HepG2 (cell line): ENCODE measurements around the gene CA14. TPM values are rescaled to one million over a fixed set of nuclear protein-coding genes. Genes with fewer than 3 reads are reported as not detected.

Source experiments
- ADNP ChIP-seq: sonication (generic); formaldehyde crosslinking; IDR thresholded peaks from 2 replicates; pipeline ENCODE4 v1.4.0; 2020; ENCODE audit warnings: missing genetic modification reagents
- AKAP8 ChIP-seq: sonication (generic); formaldehyde crosslinking; IDR thresholded peaks from 2 replicates; pipeline ENCODE4 v1.5.1; 2020; ENCODE audit warnings: mild to moderate bottlenecking, missing genetic modification reagents
- BRF2 ChIP-seq: sonication (generic); formaldehyde crosslinking; IDR thresholded peaks from 2 replicates; pipeline ENCODE4 v1.8.1; 2022; ENCODE audit warnings: mild to moderate bottlenecking, missing genetic modification reagents
- CEBPG ChIP-seq: IDR thresholded peaks from 2 replicates; pipeline ENCODE4 v1.6.1; 2016
- HCFC1 ChIP-seq: fragments of 150-350 bp; IDR thresholded peaks from 2 replicates; pipeline ENCODE4 v1.6.1; 2014; ENCODE audit warnings: low read depth, low read length
- KAT8 ChIP-seq: IDR thresholded peaks from 2 replicates; pipeline ENCODE4 v1.6.1; 2016; ENCODE audit warnings: missing genetic modification reagents, missing compliant biosample characterization
- LCORL ChIP-seq, 2 experiments: fragments of 450-650 bp in 1 of 2; sonication (generic) in 1 of 2; formaldehyde crosslinking in 1 of 2; IDR thresholded peaks; 2 replicates each; pipeline versions ENCODE4 v1.5.0 to v1.6.1; 2017 to 2020; ENCODE audit warnings: antibody characterized with exemption in 1 of 2, missing genetic modification reagents in 1 of 2
- POGK ChIP-seq: sonication (generic); formaldehyde crosslinking; conservative IDR thresholded peaks from 2 replicates; pipeline ENCODE4 v1.8.0; 2022; ENCODE audit warnings: mild to moderate bottlenecking, moderate library complexity, missing genetic modification reagents
- ZBTB42 ChIP-seq: sonication (generic); formaldehyde crosslinking; IDR thresholded peaks from 2 replicates; pipeline ENCODE4 v1.5.0; 2020; ENCODE audit warnings: mild to moderate bottlenecking, missing genetic modification reagents
- ZNF280D ChIP-seq: sonication (generic); formaldehyde crosslinking; IDR thresholded peaks from 2 replicates; pipeline ENCODE4 v1.5.1; 2020; ENCODE audit warnings: mild to moderate bottlenecking, missing genetic modification reagents
- ZNF354B ChIP-seq: sonication (generic); formaldehyde crosslinking; IDR thresholded peaks from 2 replicates; pipeline ENCODE4 v1.8.0; 2022; ENCODE audit warnings: mild to moderate bottlenecking, missing genetic modification reagents
- ZNF746 ChIP-seq: sonication (generic); formaldehyde crosslinking; IDR thresholded peaks from 2 replicates; pipeline ENCODE4 v1.8.0; 2022; ENCODE audit warnings: mild to moderate bottlenecking, missing genetic modification reagents
- ZNF770 ChIP-seq: sonication (generic); formaldehyde crosslinking; IDR thresholded peaks from 2 replicates; pipeline ENCODE4 v1.5.0; 2020; ENCODE audit warnings: mild to moderate bottlenecking, missing genetic modification reagents
- ZNF891 ChIP-seq: sonication (generic); formaldehyde crosslinking; IDR thresholded peaks from 2 replicates; pipeline ENCODE4 v1.5.0; 2020; ENCODE audit warnings: mild to moderate bottlenecking, missing genetic modification reagents
- polyA plus RNA-seq, 8 experiments: library from polyadenylated mRNA; depleted of rRNA in 3 of 8; stranded (reverse) in 7 of 8; unstranded in 1 of 8; fragments of >200 nt; fragmentation: Illumina TruSeq in 4 of 8; extraction: Trizol in 4 of 8; gene quantifications; 2 replicates each; pipeline versions ENCODE4 v1.2.1 to v1.2.3, GENCODE V29; 2011 to 2016; ENCODE audit warnings: low read depth in 4 of 8, missing spikeins in 1 of 8, mixed read lengths in 1 of 8; ENCODE audit not compliant: insufficient read depth in 1 of 8
- total RNA-seq, 5 experiments: library from RNA; depleted of rRNA; stranded (reverse); fragments of >200 nt; fragmentation: Illumina TruSeq; extraction: Trizol; gene quantifications; 2 replicates each; pipeline ENCODE4 v1.2.3, GENCODE V29; 2016; ENCODE audit warnings: low read depth in 1 of 5
- TF ChIP-seq, protein P1 (sequence below): sonication (generic); formaldehyde crosslinking; IDR thresholded peaks from 2 replicates; pipeline ENCODE4 v1.5.1; 2020; ENCODE audit warnings: mild to moderate bottlenecking, missing genetic modification reagents, moderate library complexity

Gene CA14
- total and polyA plus RNA-seq, 2 of the 13 experiments (the other 11 are each of a cell fraction or from before 2014, with no cell fraction given), result 2.4 to 8.5 TPM

GRCh38 chr1:150293433-150294253, 36.1 kb downstream of the CA14 start, which contains the start of gene MRPS21 (continued):
- TF ChIP-seq LCORL (IDR thresholded peaks at IDR 0.05), result no peak
- peak; percentile 47; the same call in 1 of the 2 replicates for TF ChIP-seq LCORL (CRISPR knock-in tag; IDR thresholded peaks at IDR 0.05)
- TF ChIP-seq BRF2, result 0 out of 2 replicates have a peak, but pooled peaks have one; percentile 53
- TF ChIP-seq KAT8, result peak; percentile 99
- TF ChIP-seq ZBTB42 (CRISPR knock-in tag), result no peak
- TF ChIP-seq, protein P1, sequence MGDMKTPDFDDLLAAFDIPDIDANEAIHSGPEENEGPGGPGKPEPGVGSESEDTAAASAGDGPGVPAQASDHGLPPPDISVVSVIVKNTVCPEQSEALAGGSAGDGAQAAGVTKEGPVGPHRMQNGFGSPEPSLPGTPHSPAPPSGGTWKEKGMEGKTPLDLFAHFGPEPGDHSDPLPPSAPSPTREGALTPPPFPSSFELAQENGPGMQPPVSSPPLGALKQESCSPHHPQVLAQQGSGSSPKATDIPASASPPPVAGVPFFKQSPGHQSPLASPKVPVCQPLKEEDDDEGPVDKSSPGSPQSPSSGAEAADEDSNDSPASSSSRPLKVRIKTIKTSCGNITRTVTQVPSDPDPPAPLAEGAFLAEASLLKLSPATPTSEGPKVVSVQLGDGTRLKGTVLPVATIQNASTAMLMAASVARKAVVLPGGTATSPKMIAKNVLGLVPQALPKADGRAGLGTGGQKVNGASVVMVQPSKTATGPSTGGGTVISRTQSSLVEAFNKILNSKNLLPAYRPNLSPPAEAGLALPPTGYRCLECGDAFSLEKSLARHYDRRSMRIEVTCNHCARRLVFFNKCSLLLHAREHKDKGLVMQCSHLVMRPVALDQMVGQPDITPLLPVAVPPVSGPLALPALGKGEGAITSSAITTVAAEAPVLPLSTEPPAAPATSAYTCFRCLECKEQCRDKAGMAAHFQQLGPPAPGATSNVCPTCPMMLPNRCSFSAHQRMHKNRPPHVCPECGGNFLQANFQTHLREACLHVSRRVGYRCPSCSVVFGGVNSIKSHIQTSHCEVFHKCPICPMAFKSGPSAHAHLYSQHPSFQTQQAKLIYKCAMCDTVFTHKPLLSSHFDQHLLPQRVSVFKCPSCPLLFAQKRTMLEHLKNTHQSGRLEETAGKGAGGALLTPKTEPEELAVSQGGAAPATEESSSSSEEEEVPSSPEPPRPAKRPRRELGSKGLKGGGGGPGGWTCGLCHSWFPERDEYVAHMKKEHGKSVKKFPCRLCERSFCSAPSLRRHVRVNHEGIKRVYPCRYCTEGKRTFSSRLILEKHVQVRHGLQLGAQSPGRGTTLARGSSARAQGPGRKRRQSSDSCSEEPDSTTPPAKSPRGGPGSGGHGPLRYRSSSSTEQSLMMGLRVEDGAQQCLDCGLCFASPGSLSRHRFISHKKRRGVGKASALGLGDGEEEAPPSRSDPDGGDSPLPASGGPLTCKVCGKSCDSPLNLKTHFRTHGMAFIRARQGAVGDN, result peak; percentile 93
- peak; percentile 66 for TF ChIP-seq HCFC1
- no peak for TF ChIP-seq ZNF280D (CRISPR knock-in tag)
- TF ChIP-seq POGK, result 0 out of 2 replicates have a peak, but pooled peaks have one; percentile 19
- no peak for TF ChIP-seq ZNF746 (CRISPR knock-in tag)
- no peak for TF ChIP-seq AKAP8
- 0 out of 2 replicates have a peak, but pooled peaks have one; percentile 55 for TF ChIP-seq ZNF354B (CRISPR knock-in tag)
- TF ChIP-seq ADNP, result no peak
- TF ChIP-seq CEBPG, result peak; percentile 73
- TF ChIP-seq ZNF770 (CRISPR knock-in tag), result peak; percentile 89
- TF ChIP-seq ZNF891 (CRISPR knock-in tag), result peak; percentile 84; the same call in 1 of the 2 replicates
